ENCODE measurements around the gene IQCM.

Gene IQCM

DNA sequence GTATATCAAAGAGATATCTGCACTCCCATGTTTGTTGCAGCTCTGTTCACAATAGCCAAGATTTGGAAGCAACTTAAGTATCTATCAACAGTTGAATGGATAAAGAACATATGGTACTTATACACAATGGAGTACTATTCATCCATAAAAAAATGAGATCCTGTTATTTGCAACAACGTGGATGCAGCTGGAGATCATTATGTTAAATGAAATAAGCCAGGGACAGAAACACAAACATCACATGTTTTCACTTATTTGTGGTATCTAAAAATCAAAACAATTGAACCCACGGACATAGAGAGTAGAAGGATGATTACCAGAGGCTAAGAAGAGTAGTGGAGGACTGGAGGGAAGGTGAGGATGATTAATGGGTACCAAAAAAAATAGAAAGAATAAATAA is 14.2 kb downstream of the IQCM start:
- Histone ChIP-seq H3K4me1 (no peaks in the 10 kb centered on the region), H4K20me1 (no peaks in the 10 kb centered on the region), H3K9me3 (peaks cover 5% of the 10 kb centered on the region; the same call in 1 of the 2 replicates), H3K4me3 (no peak overlapping the region), H3K4me2 (no peak overlapping the region), H3K27ac (no peak overlapping the region), H3K9ac (no peak overlapping the region), H3K27me3 (no peaks in the 10 kb centered on the region), H3K36me3 (no peaks in the 10 kb centered on the region)
- TF ChIP-seq Cebpa-rat (IDR thresholded peaks at IDR 0.05) = no peak

GRCh38 chr4:149799546-149799945 is 16.1 kb downstream of the IQCM start:
- peaks cover 5% of the 10 kb centered on the region; the same call in 1 of the 2 replicates for H3K9me3 ChIP-seq
- H3K27me3 ChIP-seq = no peaks in the 10 kb centered on the region
- no peak overlapping the region for H3K27ac ChIP-seq
- H4K20me1 ChIP-seq = no peaks in the 10 kb centered on the region
- no peak overlapping the region for H3K4me3 ChIP-seq
- no peak overlapping the region for H3K9ac ChIP-seq
- no peak overlapping the region for H3K4me2 ChIP-seq
- no peaks in the 10 kb centered on the region for H3K36me3 ChIP-seq
- no peak for TF ChIP-seq Cebpa-rat (IDR thresholded peaks at IDR 0.05)
- H3K4me1 ChIP-seq = no peaks in the 10 kb centered on the region

DNA sequence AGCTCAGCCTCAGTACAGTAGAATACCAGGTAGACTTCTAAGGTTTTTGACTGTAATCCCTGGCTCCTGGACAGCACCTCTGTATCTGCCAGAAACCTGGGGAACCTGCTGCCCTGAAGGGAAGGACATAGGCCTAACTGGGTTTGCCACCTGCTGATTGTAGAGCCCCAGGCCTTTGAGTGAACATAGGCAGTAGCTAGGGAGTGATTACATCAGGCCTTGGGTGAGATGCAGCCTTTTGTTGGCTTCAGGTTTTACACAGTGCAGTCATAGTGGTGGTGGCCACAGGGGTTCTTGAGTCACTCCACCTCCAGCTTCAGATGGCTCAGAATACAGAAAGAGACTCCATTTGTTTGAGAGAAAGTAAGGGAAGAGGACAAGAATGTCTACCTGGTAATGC is 19.3 kb downstream of the IQCM start:
- no peak for TF ChIP-seq Cebpa-rat (IDR thresholded peaks at IDR 0.05)
- no peaks in the 10 kb centered on the region for H3K4me1 ChIP-seq
- no peak overlapping the region for H3K27ac ChIP-seq
- H3K4me2 ChIP-seq = no peak overlapping the region
- no peaks in the 10 kb centered on the region for H3K36me3 ChIP-seq
- no peak overlapping the region for H3K4me3 ChIP-seq
- no peaks in the 10 kb centered on the region for H3K27me3 ChIP-seq
- no peaks in the 10 kb centered on the region for H3K9me3 ChIP-seq
- H4K20me1 ChIP-seq = no peaks in the 10 kb centered on the region
- H3K9ac ChIP-seq = no peak overlapping the region

GRCh38 chr4:149795256-149795655 is 20.4 kb downstream of the IQCM start:
- Histone ChIP-seq H3K36me3 (no peaks in the 10 kb centered on the region), H3K27me3 (no peaks in the 10 kb centered on the region), H4K20me1 (no peaks in the 10 kb centered on the region), H3K9ac (no peak overlapping the region), H3K4me3 (no peak overlapping the region), H3K4me1 (no peaks in the 10 kb centered on the region), H3K4me2 (no peak overlapping the region), H3K27ac (no peak overlapping the region), H3K9me3 (no peaks in the 10 kb centered on the region)
- no peak for TF ChIP-seq Cebpa-rat (IDR thresholded peaks at IDR 0.05)

DNA sequence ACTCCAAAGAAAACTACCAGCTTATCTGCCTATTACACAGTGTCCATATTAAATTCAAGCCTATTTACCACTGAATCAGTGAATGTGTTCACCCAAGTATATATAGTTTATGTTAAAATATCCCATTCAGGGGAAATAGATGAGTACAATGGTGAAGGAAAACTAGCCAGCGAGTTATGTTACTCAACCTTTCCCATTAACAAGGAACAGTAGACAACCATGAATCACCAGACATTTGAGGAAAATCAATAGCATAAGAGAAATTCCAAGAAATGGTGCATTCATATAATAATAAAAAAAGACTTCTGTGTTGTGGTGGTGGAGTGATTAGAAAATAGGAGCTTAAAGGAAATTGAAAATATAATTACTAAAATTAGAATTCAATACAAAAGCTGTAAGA is 21.3 kb downstream of the IQCM start:
- no peaks in the 10 kb centered on the region for H3K4me1 ChIP-seq
- H3K9me3 ChIP-seq = no peaks in the 10 kb centered on the region
- no peaks in the 10 kb centered on the region for H4K20me1 ChIP-seq
- no peak for TF ChIP-seq Cebpa-rat (IDR thresholded peaks at IDR 0.05)
- H3K36me3 ChIP-seq = no peaks in the 10 kb centered on the region
- no peak overlapping the region for H3K27ac ChIP-seq
- no peak overlapping the region for H3K4me3 ChIP-seq
- H3K4me2 ChIP-seq = no peak overlapping the region
- no peak overlapping the region for H3K9ac ChIP-seq
- H3K27me3 ChIP-seq = no peaks in the 10 kb centered on the region

GRCh38 chr4:149793459-149793858 is 22.2 kb downstream of the IQCM start:
- H3K36me3 ChIP-seq = no peaks in the 10 kb centered on the region
- TF ChIP-seq Cebpa-rat (IDR thresholded peaks at IDR 0.05) = no peak
- no peak overlapping the region for H3K27ac ChIP-seq
- no peaks in the 10 kb centered on the region for H3K9me3 ChIP-seq
- H3K4me1 ChIP-seq = no peaks in the 10 kb centered on the region
- H3K27me3 ChIP-seq = no peaks in the 10 kb centered on the region
- no peaks in the 10 kb centered on the region for H4K20me1 ChIP-seq
- no peak overlapping the region for H3K4me2 ChIP-seq
- H3K9ac ChIP-seq = no peak overlapping the region
- no peak overlapping the region for H3K4me3 ChIP-seq

GRCh38 chr4:149791851-149792250 is 23.8 kb downstream of the IQCM start:
- Histone ChIP-seq H3K4me3 (no peak overlapping the region), H3K27me3 (no peaks in the 10 kb centered on the region), H3K4me2 (no peak overlapping the region), H3K27ac (no peak overlapping the region), H3K9ac (no peak overlapping the region), H3K9me3 (no peaks in the 10 kb centered on the region), H4K20me1 (no peaks in the 10 kb centered on the region), H3K36me3 (no peaks in the 10 kb centered on the region), H3K4me1 (no peaks in the 10 kb centered on the region)
- no peak for TF ChIP-seq Cebpa-rat (IDR thresholded peaks at IDR 0.05)

- Histone ChIP-seq H3K9ac (no peak overlapping the region), H3K4me3 (no peak overlapping the region), H3K9me3 (no peaks in the 10 kb centered on the region), H3K27ac (no peak overlapping the region), H3K4me1 (no peaks in the 10 kb centered on the region), H4K20me1 (no peaks in the 10 kb centered on the region), H3K27me3 (no peaks in the 10 kb centered on the region), H3K36me3 (no peaks in the 10 kb centered on the region), H3K4me2 (no peak overlapping the region)
- TF ChIP-seq Cebpa-rat (IDR thresholded peaks at IDR 0.05) = no peak
Observed at GRCh38 chr4:149790172-149790907, 25.3 kb downstream of the IQCM start.

GRCh38 chr4:149788300-149788699 is 27.3 kb downstream of the IQCM start:
- Histone ChIP-seq H4K20me1 (no peaks in the 10 kb centered on the region), H3K36me3 (no peaks in the 10 kb centered on the region), H3K9me3 (no peaks in the 10 kb centered on the region), H3K27ac (no peak overlapping the region), H3K27me3 (no peaks in the 10 kb centered on the region), H3K4me3 (no peak overlapping the region), H3K9ac (no peak overlapping the region), H3K4me1 (no peaks in the 10 kb centered on the region), H3K4me2 (no peak overlapping the region)
- no peak for TF ChIP-seq Cebpa-rat (IDR thresholded peaks at IDR 0.05)

DNA sequence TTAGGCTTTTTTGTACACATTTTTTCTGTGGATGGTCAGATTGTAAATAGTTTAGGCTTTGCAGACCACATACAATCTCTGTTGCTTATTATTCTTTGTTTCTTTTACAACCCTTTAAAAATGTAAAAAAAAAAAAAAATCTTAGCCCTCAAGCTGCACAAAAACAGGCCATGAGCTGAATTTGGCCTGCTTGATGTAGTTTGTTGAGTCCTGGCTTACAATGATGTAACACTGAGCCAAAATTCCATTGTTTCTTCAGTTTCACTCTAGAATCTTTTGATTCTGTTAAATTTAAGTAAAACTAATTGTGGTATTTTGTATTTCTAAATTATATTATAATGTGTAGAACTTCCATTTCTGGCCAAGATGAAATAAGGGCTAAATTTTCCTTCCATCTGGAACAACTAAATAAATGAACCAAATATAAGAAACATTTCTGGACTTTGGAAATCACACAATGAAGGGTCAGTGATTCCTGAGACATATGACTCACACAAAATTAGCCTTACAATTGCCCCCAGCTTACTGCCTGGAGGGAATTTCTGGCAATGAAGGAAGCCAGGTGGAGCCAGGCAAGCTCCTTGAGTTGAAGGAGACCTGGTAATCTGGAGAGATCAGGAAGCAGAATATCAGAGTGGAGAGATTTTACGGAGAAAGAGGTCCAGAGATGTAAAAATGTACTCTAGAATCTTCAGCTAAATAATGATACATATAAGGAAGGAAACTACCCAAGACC is 29.8 kb downstream of the IQCM start:
- H4K20me1 ChIP-seq = no peaks in the 10 kb centered on the region
- H3K4me2 ChIP-seq = no peak overlapping the region
- H3K4me1 ChIP-seq = no peaks in the 10 kb centered on the region
- no peak for TF ChIP-seq Cebpa-rat (IDR thresholded peaks at IDR 0.05)
- no peak overlapping the region for H3K9ac ChIP-seq
- H3K9me3 ChIP-seq = no peaks in the 10 kb centered on the region
- H3K27me3 ChIP-seq = no peaks in the 10 kb centered on the region
- H3K36me3 ChIP-seq = no peaks in the 10 kb centered on the region
- H3K4me3 ChIP-seq = no peak overlapping the region
- no peak overlapping the region for H3K27ac ChIP-seq
